HepG2 (cell line): ENCODE results near the gene HSP90AB1. TPM values are rescaled to one million over a fixed set of nuclear protein-coding genes. Genes with fewer than 3 reads are reported as not detected.

Experiments
- ARHGAP35 ChIP-seq: sonication (generic); formaldehyde crosslinking; IDR thresholded peaks from 2 replicates; pipeline ENCODE4 v1.9.0; 2022; ENCODE audit warnings: mild to moderate bottlenecking, inconsistent platforms, moderate library complexity, missing genetic modification reagents, borderline replicate concordance
- CHD2 ChIP-seq: IDR thresholded peaks from 2 replicates; pipeline ENCODE4 v1.6.1; 2011; ENCODE audit warnings: low read depth, low read length, improper control_type of control experiment
- EEA1 ChIP-seq: sonication (generic); formaldehyde crosslinking; IDR thresholded peaks from 2 replicates; pipeline ENCODE4 v1.5.1; 2020; ENCODE audit warnings: mild to moderate bottlenecking, missing genetic modification reagents, borderline replicate concordance
- FOXC1 ChIP-seq: sonication (generic); formaldehyde crosslinking; IDR thresholded peaks from 2 replicates; pipeline ENCODE4 v1.8.0; 2022; ENCODE audit warnings: mild to moderate bottlenecking, missing genetic modification reagents, borderline replicate concordance
- HNRNPLL ChIP-seq: fragments of 200-400 bp; formaldehyde crosslinking; IDR thresholded peaks from 2 replicates; pipeline ENCODE4 v1.6.1; 2017; ENCODE audit warnings: mild to moderate bottlenecking, low read depth, low read length; ENCODE audit not compliant: poor library complexity, severe bottlenecking
- IRX3 ChIP-seq: sonication (generic); formaldehyde crosslinking; IDR thresholded peaks from 2 replicates; pipeline ENCODE4 v1.8.1; 2023; ENCODE audit warnings: mild to moderate bottlenecking, low read depth, missing genetic modification reagents, borderline replicate concordance
- ISL2 ChIP-seq: sonication (generic); formaldehyde crosslinking; IDR thresholded peaks from 2 replicates; pipeline ENCODE4 v1.5.0; 2020; ENCODE audit warnings: missing genetic modification reagents
- JDP2 ChIP-seq: sonication (generic); formaldehyde crosslinking; IDR thresholded peaks from 2 replicates; pipeline ENCODE4 v1.8.1; 2022; ENCODE audit warnings: missing genetic modification reagents, borderline replicate concordance
- KLF11 ChIP-seq: IDR thresholded peaks from 2 replicates; pipeline ENCODE4 v1.6.1; 2016; ENCODE audit warnings: missing compliant biosample characterization
- PAX8 ChIP-seq: sonication (generic); formaldehyde crosslinking; IDR thresholded peaks from 2 replicates; pipeline ENCODE4 v1.8.0; 2022; ENCODE audit warnings: mild to moderate bottlenecking, missing genetic modification reagents, borderline replicate concordance
- SYNCRIP ChIP-seq: fragments of 200-400 bp; formaldehyde crosslinking; IDR thresholded peaks from 2 replicates; pipeline ENCODE4 v1.6.1; 2018; ENCODE audit warnings: mild to moderate bottlenecking, low read depth, low read length; ENCODE audit not compliant: insufficient read depth
- TEAD3 ChIP-seq: optimal IDR thresholded peaks from 2 replicates; pipeline ENCODE3; 2016; ENCODE audit warnings: borderline replicate concordance
- ZNF44 ChIP-seq: sonication (generic); formaldehyde crosslinking; IDR thresholded peaks from 2 replicates; pipeline ENCODE4 v1.5.1; 2020; ENCODE audit warnings: mild to moderate bottlenecking, missing genetic modification reagents
- ZNF747 ChIP-seq: sonication (generic); formaldehyde crosslinking; IDR thresholded peaks from 2 replicates; pipeline ENCODE4 v1.8.1; 2023; ENCODE audit warnings: missing genetic modification reagents, mild to moderate bottlenecking, borderline replicate concordance
- ZNF792 ChIP-seq: IDR thresholded peaks from 2 replicates; pipeline ENCODE4 v1.6.1; 2016
- ZSCAN9 ChIP-seq: IDR thresholded peaks from 2 replicates; pipeline ENCODE4 v1.6.1; 2016; ENCODE audit warnings: borderline replicate concordance
- polyA plus RNA-seq, 8 experiments: library from polyadenylated mRNA; depleted of rRNA in 3 of 8; stranded (reverse) in 7 of 8; unstranded in 1 of 8; fragments of >200 nt; fragmentation: Illumina TruSeq in 4 of 8; extraction: Trizol in 4 of 8; gene quantifications; 2 replicates each; pipeline versions ENCODE4 v1.2.1 to v1.2.3, GENCODE V29; 2011 to 2016; ENCODE audit warnings: low read depth in 4 of 8, missing spikeins in 1 of 8, mixed read lengths in 1 of 8; ENCODE audit not compliant: insufficient read depth in 1 of 8
- total RNA-seq, 5 experiments: library from RNA; depleted of rRNA; stranded (reverse); fragments of >200 nt; fragmentation: Illumina TruSeq; extraction: Trizol; gene quantifications; 2 replicates each; pipeline ENCODE4 v1.2.3, GENCODE V29; 2016; ENCODE audit warnings: low read depth in 1 of 5
- TF ChIP-seq, protein P1 (sequence below): sonication (generic); formaldehyde crosslinking; conservative IDR thresholded peaks from 2 replicates; pipeline ENCODE4 v1.8.0; 2022; ENCODE audit warnings: mild to moderate bottlenecking, moderate library complexity, missing genetic modification reagents
- TF ChIP-seq, protein P2 (sequence below): sonication (generic); formaldehyde crosslinking; IDR thresholded peaks from 2 replicates; pipeline ENCODE4 v1.5.1; 2020; ENCODE audit warnings: mild to moderate bottlenecking, missing genetic modification reagents, borderline replicate concordance
- TF ChIP-seq, protein P3 (sequence below): sonication (generic); formaldehyde crosslinking; IDR thresholded peaks from 2 replicates; pipeline ENCODE4 v1.5.0; 2020; ENCODE audit warnings: mild to moderate bottlenecking, missing genetic modification reagents, borderline replicate concordance
- TF ChIP-seq, protein P4 (sequence below): IDR thresholded peaks from 2 replicates; pipeline ENCODE4 v1.6.1; 2016; ENCODE audit warnings: mild to moderate bottlenecking, missing biosample characterization, missing genetic modification reagents

Gene HSP90AB1
- total and polyA plus RNA-seq, 2 of the 13 experiments (the other 11 are each of a cell fraction or from before 2014, with no cell fraction given), result 1,325 to 1,472 TPM

DNA sequence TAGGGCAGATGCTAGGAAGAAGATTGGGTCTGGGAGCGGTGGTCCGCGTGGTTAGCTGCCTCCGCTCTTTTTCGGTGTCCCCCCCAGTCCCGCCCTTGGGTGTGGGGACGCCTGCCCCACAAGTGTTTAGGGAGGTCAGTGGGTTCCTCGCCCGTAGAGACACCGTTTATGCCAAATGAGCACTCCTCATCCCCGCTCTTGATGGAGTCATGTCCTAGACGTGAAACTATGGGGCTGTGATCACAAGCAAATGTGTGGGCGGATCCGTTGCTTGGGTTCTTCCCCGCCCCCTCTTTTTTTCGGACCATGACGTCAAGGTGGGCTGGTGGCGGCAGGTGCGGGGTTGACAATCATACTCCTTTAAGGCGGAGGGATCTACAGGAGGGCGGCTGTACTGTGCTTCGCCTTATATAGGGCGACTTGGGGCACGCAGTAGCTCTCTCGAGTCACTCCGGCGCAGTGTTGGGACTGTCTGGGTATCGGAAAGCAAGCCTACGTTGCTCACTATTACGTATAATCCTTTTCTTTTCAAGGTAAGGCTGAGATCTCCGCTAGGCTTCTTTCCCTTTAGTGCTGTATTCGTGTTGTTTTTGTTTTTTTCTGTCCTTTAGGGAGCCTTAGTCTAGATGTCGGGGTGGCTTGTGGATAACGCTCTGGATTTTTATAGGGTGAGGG lies at the start of gene HSP90AB1 (continued):
- TF ChIP-seq TEAD3 (CRISPR knock-in tag) (no peak), IRX3 (no peak), FOXC1 (CRISPR knock-in tag) (peak; percentile 68), SYNCRIP (no peak), ZNF44 (CRISPR knock-in tag) (0 out of 2 replicates have a peak, but pooled peaks have one; percentile 20), ARHGAP35 (CRISPR knock-in tag) (no peak), PAX8 (0 out of 2 replicates have a peak, but pooled peaks have one; percentile 28), JDP2 (CRISPR knock-in tag) (peak; percentile 59; the same call in 1 of the 2 replicates), ZSCAN9 (0 out of 2 replicates have a peak, but pooled peaks have one; percentile 57), EEA1 (CRISPR knock-in tag) (no peak; the same call in 1 of the 2 replicates), ZNF747 (CRISPR knock-in tag) (peak; percentile 58; the same call in 1 of the 2 replicates), CHD2 (peak; percentile 89), ISL2 (CRISPR knock-in tag) (peak; percentile 81), HNRNPLL (no peak), KLF11 (CRISPR knock-in tag) (0 out of 2 replicates have a peak, but pooled peaks have one; percentile 67), ZNF792 (CRISPR knock-in tag) (peak; percentile 66)
- TF ChIP-seq, protein P1, sequence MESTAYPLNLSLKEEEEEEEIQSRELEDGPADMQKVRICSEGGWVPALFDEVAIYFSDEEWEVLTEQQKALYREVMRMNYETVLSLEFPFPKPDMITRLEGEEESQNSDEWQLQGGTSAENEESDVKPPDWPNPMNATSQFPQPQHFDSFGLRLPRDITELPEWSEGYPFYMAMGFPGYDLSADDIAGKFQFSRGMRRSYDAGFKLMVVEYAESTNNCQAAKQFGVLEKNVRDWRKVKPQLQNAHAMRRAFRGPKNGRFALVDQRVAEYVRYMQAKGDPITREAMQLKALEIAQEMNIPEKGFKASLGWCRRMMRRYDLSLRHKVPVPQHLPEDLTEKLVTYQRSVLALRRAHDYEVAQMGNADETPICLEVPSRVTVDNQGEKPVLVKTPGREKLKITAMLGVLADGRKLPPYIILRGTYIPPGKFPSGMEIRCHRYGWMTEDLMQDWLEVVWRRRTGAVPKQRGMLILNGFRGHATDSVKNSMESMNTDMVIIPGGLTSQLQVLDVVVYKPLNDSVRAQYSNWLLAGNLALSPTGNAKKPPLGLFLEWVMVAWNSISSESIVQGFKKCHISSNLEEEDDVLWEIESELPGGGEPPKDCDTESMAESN, result 0 out of 2 replicates have a peak, but pooled peaks have one; percentile 16
- TF ChIP-seq, protein P2, sequence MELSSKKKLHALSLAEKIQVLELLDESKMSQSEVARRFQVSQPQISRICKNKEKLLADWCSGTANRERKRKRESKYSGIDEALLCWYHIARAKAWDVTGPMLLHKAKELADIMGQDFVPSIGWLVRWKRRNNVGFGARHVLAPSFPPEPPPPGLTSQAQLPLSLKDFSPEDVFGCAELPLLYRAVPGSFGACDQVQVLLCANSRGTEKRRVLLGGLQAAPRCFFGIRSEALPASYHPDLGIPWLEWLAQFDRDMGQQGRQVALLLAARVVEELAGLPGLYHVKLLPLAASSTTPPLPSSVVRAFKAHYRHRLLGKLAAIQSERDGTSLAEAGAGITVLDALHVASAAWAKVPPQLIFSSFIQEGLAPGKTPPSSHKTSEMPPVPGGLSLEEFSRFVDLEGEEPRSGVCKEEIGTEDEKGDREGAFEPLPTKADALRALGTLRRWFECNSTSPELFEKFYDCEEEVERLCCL (CRISPR knock-in tag), result no peak; the same call in 1 of the 2 replicates
- TF ChIP-seq, protein P3, sequence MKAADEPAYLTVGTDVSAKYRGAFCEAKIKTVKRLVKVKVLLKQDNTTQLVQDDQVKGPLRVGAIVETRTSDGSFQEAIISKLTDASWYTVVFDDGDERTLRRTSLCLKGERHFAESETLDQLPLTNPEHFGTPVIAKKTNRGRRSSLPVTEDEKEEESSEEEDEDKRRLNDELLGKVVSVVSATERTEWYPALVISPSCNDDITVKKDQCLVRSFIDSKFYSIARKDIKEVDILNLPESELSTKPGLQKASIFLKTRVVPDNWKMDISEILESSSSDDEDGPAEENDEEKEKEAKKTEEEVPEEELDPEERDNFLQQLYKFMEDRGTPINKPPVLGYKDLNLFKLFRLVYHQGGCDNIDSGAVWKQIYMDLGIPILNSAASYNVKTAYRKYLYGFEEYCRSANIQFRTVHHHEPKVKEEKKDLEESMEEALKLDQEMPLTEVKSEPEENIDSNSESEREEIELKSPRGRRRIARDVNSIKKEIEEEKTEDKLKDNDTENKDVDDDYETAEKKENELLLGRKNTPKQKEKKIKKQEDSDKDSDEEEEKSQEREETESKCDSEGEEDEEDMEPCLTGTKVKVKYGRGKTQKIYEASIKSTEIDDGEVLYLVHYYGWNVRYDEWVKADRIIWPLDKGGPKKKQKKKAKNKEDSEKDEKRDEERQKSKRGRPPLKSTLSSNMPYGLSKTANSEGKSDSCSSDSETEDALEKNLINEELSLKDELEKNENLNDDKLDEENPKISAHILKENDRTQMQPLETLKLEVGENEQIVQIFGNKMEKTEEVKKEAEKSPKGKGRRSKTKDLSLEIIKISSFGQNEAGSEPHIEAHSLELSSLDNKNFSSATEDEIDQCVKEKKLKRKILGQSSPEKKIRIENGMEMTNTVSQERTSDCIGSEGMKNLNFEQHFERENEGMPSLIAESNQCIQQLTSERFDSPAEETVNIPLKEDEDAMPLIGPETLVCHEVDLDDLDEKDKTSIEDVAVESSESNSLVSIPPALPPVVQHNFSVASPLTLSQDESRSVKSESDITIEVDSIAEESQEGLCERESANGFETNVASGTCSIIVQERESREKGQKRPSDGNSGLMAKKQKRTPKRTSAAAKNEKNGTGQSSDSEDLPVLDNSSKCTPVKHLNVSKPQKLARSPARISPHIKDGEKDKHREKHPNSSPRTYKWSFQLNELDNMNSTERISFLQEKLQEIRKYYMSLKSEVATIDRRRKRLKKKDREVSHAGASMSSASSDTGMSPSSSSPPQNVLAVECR (CRISPR knock-in tag), result peak; percentile 62; the same call in 1 of the 2 replicates
- TF ChIP-seq, protein P4, sequence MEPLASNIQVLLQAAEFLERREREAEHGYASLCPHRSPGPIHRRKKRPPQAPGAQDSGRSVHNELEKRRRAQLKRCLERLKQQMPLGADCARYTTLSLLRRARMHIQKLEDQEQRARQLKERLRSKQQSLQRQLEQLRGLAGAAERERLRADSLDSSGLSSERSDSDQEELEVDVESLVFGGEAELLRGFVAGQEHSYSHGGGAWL (CRISPR knock-in tag), result no peak; the same call in 1 of the 2 replicates
